Smooth muscle cell (in vitro differentiated cells): ENCODE data around the gene CRLF1. TPM values are rescaled to one million over a fixed set of nuclear protein-coding genes. Genes with fewer than 3 reads are reported as not detected.

Source experiments
- DNase-seq: peaks from one replicate; lab custom pipeline; 2025; ENCODE audit not compliant: unreplicated experiment; lab: John Stamatoyannopoulos, UW
- H2AFZ ChIP-seq: fragments of 200-600 bp; sonication (generic); 2 replicates; pipeline ENCODE4 v1.6.0; 2016; ENCODE audit warnings: antibody characterized with exemption, low read depth, mild to moderate bottlenecking
- H3F3A ChIP-seq: fragments of 200-600 bp; sonication (generic); 2 replicates; pipeline ENCODE4 v1.6.0; 2017; ENCODE audit warnings: antibody characterized with exemption, low read depth
- H3K27ac ChIP-seq: fragments of 200-600 bp; sonication (generic); 2 replicates; pipeline ENCODE4 v1.5.1; 2016; ENCODE audit warnings: low read depth, mild to moderate bottlenecking
- H3K27me3 ChIP-seq: fragments of 200-600 bp; sonication (generic); 2 replicates; pipeline ENCODE4 v1.6.1; 2016; ENCODE audit warnings: low read depth, mild to moderate bottlenecking
- H3K36me3 ChIP-seq: fragments of 200-600 bp; sonication (generic); 2 replicates; pipeline ENCODE4 v1.5.1; 2016; ENCODE audit warnings: low read depth
- H3K4me1 ChIP-seq: fragments of 200-600 bp; sonication (generic); 2 replicates; pipeline ENCODE4 v1.5.1; 2016; ENCODE audit warnings: low read depth
- H3K4me2 ChIP-seq: fragments of 200-600 bp; sonication (generic); 2 replicates; pipeline ENCODE4 v1.6.0; 2016; ENCODE audit warnings: mild to moderate bottlenecking
- H3K4me3 ChIP-seq: fragments of 200-600 bp; sonication (generic); 2 replicates; pipeline ENCODE4 v1.5.1; 2016; ENCODE audit warnings: mild to moderate bottlenecking
- H3K79me2 ChIP-seq: fragments of 200-600 bp; sonication (generic); 2 replicates; pipeline ENCODE4 v1.6.0; 2016; ENCODE audit warnings: low read depth, mild to moderate bottlenecking
- H3K9ac ChIP-seq: fragments of 200-600 bp; sonication (generic); 2 replicates; pipeline ENCODE4 v1.6.0; 2016; ENCODE audit warnings: low read depth
- H3K9me3 ChIP-seq: fragments of 200-600 bp; sonication (generic); replicated peaks from 2 replicates; pipeline ENCODE4 v1.5.1; 2016; ENCODE audit warnings: low read depth
- H4K20me1 ChIP-seq: fragments of 200-600 bp; sonication (generic); 2 replicates; pipeline ENCODE4 v1.6.0; 2016; ENCODE audit warnings: low read depth
- WGBS: methylation state at CpG from one replicate; pipeline ENCODE4 v1.1.7; 2016; ENCODE audit warnings: low lambda C conversion rate; 5-methylcytosine and 5-hydroxymethylcytosine counted together
- polyA plus RNA-seq: library from polyadenylated mRNA; unstranded; fragments of >200 nt; fragmentation: Nextera tagmentation; extraction: Ambion mirVana; gene quantifications from 2 replicates; pipeline ENCODE4 v1.2.1, GENCODE V29; 2016
- total RNA-seq: library from RNA; depleted of rRNA; stranded (reverse); fragments of >200 nt; gene quantifications from 2 replicates; pipeline ENCODE4 v1.2.3, GENCODE V29; 2014
- TF ChIP-seq, protein P1 (sequence below): fragments of 200-600 bp; sonication (generic); IDR thresholded peaks from 2 replicates; pipeline ENCODE4 v1.5.1; 2017; ENCODE audit warnings: borderline replicate concordance, mild to moderate bottlenecking, antibody characterized with exemption; ENCODE audit not compliant: insufficient read depth, poor library complexity, severe bottlenecking

CRLF1 gene
- total and polyA plus RNA-seq, 2 experiments from 2014 or later, result 196 to 1,048 TPM

DNA sequence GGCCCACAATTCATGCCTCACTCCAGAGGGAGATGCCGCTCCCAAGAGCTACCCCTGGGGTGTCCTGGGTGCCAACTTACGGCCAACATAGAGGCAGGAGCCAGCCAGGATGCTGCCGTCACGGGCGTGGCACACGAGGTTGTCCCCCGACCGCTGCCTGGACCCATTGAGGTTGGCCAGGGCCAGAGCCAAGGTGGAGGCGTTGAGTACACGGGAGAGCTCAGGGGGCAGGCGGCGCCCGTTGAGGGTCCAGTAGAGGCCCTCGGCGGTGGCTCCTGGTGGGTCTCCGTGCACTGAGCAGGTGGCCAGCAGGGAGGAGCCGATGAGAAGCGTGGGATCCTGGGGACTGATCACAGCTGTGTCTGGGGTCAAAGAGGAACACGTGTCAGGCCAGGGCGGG, 7.1 kb downstream of the CRLF1 start:
- TF ChIP-seq, protein P1, sequence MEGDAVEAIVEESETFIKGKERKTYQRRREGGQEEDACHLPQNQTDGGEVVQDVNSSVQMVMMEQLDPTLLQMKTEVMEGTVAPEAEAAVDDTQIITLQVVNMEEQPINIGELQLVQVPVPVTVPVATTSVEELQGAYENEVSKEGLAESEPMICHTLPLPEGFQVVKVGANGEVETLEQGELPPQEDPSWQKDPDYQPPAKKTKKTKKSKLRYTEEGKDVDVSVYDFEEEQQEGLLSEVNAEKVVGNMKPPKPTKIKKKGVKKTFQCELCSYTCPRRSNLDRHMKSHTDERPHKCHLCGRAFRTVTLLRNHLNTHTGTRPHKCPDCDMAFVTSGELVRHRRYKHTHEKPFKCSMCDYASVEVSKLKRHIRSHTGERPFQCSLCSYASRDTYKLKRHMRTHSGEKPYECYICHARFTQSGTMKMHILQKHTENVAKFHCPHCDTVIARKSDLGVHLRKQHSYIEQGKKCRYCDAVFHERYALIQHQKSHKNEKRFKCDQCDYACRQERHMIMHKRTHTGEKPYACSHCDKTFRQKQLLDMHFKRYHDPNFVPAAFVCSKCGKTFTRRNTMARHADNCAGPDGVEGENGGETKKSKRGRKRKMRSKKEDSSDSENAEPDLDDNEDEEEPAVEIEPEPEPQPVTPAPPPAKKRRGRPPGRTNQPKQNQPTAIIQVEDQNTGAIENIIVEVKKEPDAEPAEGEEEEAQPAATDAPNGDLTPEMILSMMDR, result no peak
- H3K9me3 ChIP-seq, result no peaks in the 10 kb centered on the region
- H2AFZ ChIP-seq, result no peak overlapping the region
- H3K79me2 ChIP-seq, result peaks cover 22% of the 10 kb centered on the region
- no peak overlapping the region for H3K4me2 ChIP-seq
- WGBS, result 96% methylated on average over 20 of the region's 20 CpGs
- peaks cover 12% of the 10 kb centered on the region for H3F3A ChIP-seq
- peaks cover 9% of the 10 kb centered on the region for H3K27me3 ChIP-seq
- DNase-seq, result no peak
- H3K4me1 ChIP-seq, result peaks cover 21% of the 10 kb centered on the region
- H4K20me1 ChIP-seq, result peaks cover 75% of the 10 kb centered on the region
- no peak overlapping the region for H3K4me3 ChIP-seq
- no peak overlapping the region for H3K27ac ChIP-seq
- H3K9ac ChIP-seq, result no peak overlapping the region
- H3K36me3 ChIP-seq, result no peaks in the 10 kb centered on the region

DNA sequence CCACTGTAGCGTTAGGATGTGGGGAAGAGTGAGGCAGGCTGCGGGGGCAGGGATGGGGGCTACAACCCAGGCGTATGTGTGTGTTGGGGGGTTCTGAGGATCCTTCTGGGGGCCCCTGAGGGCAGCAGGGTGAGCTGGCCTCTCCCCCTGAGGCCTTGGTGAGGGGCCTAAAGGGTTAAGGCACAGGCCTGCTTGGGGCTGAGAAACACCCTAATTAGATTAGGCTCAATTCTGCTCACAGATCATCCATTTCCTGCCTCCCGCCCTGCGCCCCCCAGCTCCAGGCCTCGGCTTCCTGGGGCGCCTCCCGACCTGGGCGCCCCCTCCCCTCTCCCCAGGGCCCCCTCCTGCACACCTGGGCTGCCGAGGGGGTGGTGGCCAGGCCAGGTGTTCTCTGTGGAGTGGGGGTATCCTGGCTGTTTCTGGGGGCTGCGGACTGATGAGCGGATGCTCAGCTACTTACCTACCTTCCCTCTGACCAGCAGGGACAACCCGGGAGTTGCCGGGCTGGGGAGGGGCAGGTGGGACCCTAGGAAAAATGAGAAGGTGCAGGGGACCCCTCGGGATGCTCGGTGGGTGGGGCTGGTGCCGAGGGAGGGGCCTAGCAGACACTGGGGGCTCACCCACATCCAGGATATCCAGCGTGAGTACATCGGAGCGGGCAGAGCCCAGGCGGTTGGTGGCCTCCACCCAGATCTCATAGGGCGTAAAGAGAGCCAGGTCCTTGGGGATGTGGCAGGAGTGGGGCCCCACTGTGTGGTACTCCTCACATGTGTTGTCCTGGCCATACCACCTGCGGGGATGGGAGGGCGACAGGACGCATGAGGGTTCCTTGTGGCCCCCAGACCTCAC, 8.6 kb downstream of the CRLF1 start:
- H3K9me3 ChIP-seq, result no peaks in the 10 kb centered on the region
- peaks cover 2% of the 10 kb centered on the region for H3K27me3 ChIP-seq
- peaks cover 72% of the 10 kb centered on the region for H4K20me1 ChIP-seq
- DNase-seq, result no peak
- peaks cover 6% of the 10 kb centered on the region for H3F3A ChIP-seq
- H3K9ac ChIP-seq, result no peak overlapping the region
- no peak overlapping the region for H2AFZ ChIP-seq
- H3K4me1 ChIP-seq, result peaks cover 10% of the 10 kb centered on the region
- H3K36me3 ChIP-seq, result no peaks in the 10 kb centered on the region
- no peak overlapping the region for H3K4me3 ChIP-seq
- peaks cover 14% of the 10 kb centered on the region for H3K79me2 ChIP-seq
- TF ChIP-seq, protein P1, result no peak
- H3K27ac ChIP-seq, result no peak overlapping the region
- H3K4me2 ChIP-seq, result no peak overlapping the region
- WGBS, result 75% methylated on average over 25 of the region's 25 CpGs

DNA sequence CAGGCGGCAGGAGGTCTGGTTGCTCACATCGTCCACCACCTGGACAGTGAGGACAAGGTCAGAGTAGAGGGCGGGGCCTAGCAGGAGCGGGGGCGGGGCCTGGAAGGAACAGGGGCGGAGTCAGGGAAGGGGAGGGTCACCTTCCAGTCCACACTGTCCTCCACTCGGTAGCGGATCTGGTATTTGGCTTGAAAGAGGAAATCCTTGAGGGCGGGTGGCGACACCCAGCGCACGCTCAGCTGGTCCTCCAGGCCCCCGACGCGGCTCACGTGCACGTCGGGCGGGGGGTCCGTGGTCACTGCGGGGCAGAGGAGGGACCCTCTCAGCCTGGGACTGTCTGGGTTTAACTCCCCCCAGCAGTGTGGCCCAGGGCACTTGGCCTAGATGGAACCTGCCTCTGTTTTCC, 9.8 kb downstream of the CRLF1 start:
- no peak overlapping the region for H3K9ac ChIP-seq
- H3K36me3 ChIP-seq, result no peaks in the 10 kb centered on the region
- TF ChIP-seq, protein P1, result no peak
- H3K27ac ChIP-seq, result no peak overlapping the region
- no peaks in the 10 kb centered on the region for H3K27me3 ChIP-seq
- peaks cover 10% of the 10 kb centered on the region for H3K4me1 ChIP-seq
- DNase-seq, result no peak
- H2AFZ ChIP-seq, result no peak overlapping the region
- H3K4me2 ChIP-seq, result no peak overlapping the region
- WGBS, result 55% methylated on average over 13 of the region's 21 CpGs
- peaks cover 2% of the 10 kb centered on the region for H3K79me2 ChIP-seq
- no peaks in the 10 kb centered on the region for H3K9me3 ChIP-seq
- H4K20me1 ChIP-seq, result peaks cover 64% of the 10 kb centered on the region
- peaks cover 8% of the 10 kb centered on the region for H3F3A ChIP-seq
- no peak overlapping the region for H3K4me3 ChIP-seq
